ENCODE results near the gene REN.
A peak's percentile ranks its signal among the peaks of the same experiment; 100 is the strongest.

Gene REN

DNA sequence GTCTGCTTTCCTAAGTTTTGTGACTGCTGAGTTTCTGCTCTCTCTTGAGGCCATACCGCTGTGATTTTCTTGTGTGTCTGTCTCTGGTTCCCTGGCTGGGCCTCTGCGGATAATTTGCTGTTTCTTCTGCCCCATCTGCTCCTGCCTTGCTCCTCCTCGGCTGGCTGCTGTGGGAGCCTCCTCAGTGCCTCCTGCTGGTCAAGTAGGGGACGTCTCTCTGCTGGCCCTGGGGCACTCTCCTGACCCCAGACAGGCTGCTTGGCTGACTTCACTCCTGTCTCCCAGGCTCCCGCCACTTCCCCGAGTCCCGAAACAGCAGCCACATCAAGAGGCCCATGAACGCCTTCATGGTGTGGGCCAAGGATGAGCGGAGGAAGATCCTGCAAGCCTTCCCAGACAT lies 42.8 kb downstream of the REN start:
- Mint-ChIP-seq H3K4me1 (ENCODE audit: low read depth) (peaks cover 3% of the 10 kb centered on the region), H3K36me3 (ENCODE audit: low read depth) (no peaks in the 10 kb centered on the region), H3K27me3 (no peaks in the 10 kb centered on the region), H3K27ac (no peak overlapping the region), H3K4me3 (no peak overlapping the region), H3K9me3 (no peaks in the 10 kb centered on the region)

DNA sequence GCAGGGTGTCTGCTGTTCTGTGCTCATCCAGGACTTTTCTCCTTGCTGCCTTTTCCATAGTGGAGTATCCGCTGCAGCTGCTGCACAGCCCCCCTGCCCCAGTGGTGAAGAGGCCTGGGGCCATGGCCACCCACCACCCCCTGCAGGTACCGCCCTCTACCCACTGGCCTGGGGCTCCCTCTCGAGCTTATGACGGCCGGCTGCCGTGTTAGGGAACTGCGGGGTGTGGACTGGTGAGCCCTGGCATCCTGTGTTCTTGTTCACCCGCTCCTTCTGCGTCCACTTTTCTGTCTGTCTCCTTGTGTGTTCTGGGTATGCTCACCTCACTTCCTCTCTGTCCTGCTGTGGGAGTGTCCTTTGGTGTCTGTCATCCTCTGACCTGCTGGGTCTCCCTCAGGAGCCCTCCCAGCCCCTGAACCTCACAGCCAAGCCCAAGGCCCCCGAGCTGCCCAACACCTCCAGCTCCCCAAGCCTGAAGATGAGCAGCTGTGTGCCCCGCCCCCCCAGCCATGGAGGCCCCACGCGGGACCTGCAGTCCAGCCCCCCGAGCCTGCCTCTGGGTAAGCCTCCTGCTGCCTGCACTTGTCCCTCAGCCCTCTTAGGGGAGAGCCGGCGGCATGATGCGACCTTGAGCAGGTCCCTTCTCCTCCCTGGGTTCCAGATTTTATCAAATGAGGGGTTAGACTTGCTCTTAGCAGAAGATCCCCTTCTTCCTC lies 44.1 kb downstream of the REN start:
- H3K9me3 Mint-ChIP-seq: no peaks in the 10 kb centered on the region
- no peak overlapping the region for H3K4me3 Mint-ChIP-seq
- no peaks in the 10 kb centered on the region for H3K4me1 Mint-ChIP-seq (ENCODE audit: low read depth)
- H3K27ac Mint-ChIP-seq: no peak overlapping the region
- no peaks in the 10 kb centered on the region for H3K36me3 Mint-ChIP-seq (ENCODE audit: low read depth)
- no peaks in the 10 kb centered on the region for H3K27me3 Mint-ChIP-seq

DNA sequence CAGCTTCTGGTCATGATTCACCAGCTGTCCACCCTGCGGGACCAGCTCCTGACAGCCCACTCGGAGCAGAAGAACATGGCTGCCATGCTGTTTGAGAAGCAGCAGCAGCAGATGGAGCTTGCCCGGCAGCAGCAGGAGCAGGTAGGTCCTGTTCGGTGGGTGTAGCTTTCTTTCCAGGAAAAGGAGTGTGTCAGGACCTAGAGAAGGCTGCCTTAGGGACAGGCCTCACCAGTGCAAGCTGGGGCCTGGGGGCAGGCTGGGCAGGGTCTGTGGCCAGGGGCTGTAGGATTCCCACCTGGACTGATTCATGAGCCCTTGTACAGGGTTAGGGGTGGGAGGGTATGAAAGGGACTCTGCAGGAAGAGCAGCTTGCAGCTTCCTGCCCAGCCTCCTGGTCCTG lies 49.6 kb downstream of the REN start:
- Mint-ChIP-seq H3K4me1 (ENCODE audit: low read depth) (peaks cover 6% of the 10 kb centered on the region), H3K36me3 (ENCODE audit: low read depth) (no peaks in the 10 kb centered on the region), H3K9me3 (no peaks in the 10 kb centered on the region), H3K27ac (no peak overlapping the region), H3K4me3 (no peak overlapping the region), H3K27me3 (no peaks in the 10 kb centered on the region)

DNA sequence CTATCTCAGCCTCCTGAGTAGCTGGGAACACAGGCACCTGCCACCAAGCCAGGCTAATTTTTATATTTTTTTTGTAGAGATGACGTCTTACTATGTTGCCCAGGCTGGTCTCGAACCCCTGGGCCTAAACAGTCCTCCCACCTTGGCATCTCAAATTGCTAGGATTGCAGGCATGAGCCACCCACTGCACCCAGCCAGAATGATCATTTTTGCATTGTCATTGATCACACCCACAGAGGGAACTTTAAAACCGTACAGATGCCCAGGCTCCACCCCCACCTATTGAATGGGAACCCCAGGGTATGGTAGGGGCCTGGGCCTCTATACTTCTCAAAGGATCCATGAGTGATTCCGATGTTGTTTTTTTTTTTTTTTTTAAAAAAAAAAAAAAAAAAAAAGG lies 51.0 kb downstream of the REN start:
- Mint-ChIP-seq H3K4me3 (no peak overlapping the region), H3K36me3 (ENCODE audit: low read depth) (no peaks in the 10 kb centered on the region), H3K27ac (no peak overlapping the region), H3K27me3 (no peaks in the 10 kb centered on the region), H3K4me1 (ENCODE audit: low read depth) (peaks cover 6% of the 10 kb centered on the region), H3K9me3 (no peaks in the 10 kb centered on the region)

DNA sequence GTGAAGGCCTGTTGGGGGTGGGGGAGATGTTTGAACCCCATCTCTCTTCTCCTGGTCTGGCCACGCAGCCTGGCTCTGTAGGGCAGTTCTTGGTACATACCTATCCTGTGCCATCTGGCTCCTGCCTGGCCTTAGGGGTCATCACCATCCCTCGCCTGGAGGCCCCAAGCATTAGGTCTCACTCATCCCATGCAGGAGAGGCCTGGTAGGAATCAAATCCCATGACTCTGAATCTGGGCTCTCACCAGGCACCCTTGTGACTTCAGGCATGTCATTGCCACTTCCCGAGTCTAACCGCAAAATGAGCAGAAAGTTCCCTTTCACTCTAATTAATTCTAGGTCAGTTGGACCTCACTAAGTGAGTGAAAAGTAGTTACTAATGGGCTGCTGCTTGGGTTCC lies 51.5 kb downstream of the REN start:
- Mint-ChIP-seq H3K9me3 (no peaks in the 10 kb centered on the region), H3K4me1 (ENCODE audit: low read depth) (peaks cover 6% of the 10 kb centered on the region), H3K4me3 (no peak overlapping the region), H3K27me3 (no peaks in the 10 kb centered on the region), H3K27ac (no peak overlapping the region), H3K36me3 (ENCODE audit: low read depth) (no peaks in the 10 kb centered on the region)

DNA sequence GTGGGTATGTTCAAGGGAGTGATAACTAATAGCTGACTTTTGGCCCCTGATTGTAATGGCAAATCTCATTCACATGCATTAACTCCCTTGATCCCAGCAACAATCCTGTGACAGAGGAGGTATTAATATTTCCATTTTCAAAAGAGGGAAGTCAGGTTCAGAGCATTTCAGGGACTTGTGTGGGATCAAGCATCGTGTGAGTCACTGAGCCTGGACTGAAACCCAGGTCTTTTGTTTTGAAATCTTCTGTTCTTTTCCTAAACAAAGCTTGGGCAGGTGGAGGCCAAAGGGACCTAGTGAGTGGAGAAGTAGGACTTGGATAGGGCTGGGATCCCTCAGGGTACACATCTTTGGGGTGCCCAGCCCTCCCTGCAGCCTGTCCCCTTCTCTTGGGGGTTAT lies 52.2 kb downstream of the REN start:
- no peaks in the 10 kb centered on the region for H3K27me3 Mint-ChIP-seq
- no peaks in the 10 kb centered on the region for H3K9me3 Mint-ChIP-seq
- H3K4me3 Mint-ChIP-seq: no peak overlapping the region
- H3K27ac Mint-ChIP-seq: no peak overlapping the region
- no peaks in the 10 kb centered on the region for H3K36me3 Mint-ChIP-seq (ENCODE audit: low read depth)
- peaks cover 6% of the 10 kb centered on the region for H3K4me1 Mint-ChIP-seq (ENCODE audit: low read depth)

DNA sequence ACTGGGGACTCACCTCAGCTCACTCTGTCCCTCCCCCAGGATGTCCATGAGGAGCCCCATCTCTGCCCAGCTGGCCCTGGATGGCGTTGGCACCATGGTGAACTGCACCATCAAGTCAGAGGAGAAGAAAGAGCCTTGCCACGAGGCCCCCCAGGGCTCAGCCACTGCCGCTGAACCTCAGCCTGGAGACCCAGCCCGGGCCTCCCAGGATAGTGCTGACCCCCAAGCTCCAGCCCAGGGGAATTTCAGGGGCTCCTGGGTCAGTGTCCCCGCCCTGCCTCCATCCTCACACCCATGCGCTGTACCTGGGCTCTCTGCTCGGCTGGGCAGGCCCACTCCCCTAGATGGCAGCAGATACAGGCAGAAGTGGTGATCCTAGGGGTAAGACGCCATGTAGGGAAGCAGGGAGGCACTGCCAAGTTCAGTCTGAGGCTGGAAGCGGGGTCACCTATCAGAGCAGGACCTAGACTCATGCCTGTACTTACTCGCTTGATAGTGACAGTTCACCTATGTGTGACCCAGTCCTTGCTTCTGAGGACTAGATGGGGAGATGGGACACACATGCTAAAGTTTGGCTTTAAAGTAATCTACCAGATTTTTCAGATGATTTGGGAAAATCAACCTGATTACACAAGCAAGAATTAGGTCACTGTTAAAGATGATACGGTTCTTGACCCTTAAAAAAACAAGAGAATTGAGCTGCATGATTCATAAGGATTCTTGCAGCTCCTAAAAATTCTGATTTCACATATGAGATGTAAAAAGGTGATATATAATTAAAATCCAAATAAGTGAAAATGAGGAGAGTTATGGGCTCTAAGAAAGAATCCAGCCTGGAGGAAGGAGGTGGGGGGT lies 53.0 kb downstream of the REN start:
- Mint-ChIP-seq H3K36me3 (ENCODE audit: low read depth) (no peaks in the 10 kb centered on the region), H3K4me1 (ENCODE audit: low read depth) (peaks cover 6% of the 10 kb centered on the region), H3K27me3 (no peaks in the 10 kb centered on the region), H3K9me3 (no peaks in the 10 kb centered on the region), H3K4me3 (no peak overlapping the region), H3K27ac (no peak overlapping the region)

DNA sequence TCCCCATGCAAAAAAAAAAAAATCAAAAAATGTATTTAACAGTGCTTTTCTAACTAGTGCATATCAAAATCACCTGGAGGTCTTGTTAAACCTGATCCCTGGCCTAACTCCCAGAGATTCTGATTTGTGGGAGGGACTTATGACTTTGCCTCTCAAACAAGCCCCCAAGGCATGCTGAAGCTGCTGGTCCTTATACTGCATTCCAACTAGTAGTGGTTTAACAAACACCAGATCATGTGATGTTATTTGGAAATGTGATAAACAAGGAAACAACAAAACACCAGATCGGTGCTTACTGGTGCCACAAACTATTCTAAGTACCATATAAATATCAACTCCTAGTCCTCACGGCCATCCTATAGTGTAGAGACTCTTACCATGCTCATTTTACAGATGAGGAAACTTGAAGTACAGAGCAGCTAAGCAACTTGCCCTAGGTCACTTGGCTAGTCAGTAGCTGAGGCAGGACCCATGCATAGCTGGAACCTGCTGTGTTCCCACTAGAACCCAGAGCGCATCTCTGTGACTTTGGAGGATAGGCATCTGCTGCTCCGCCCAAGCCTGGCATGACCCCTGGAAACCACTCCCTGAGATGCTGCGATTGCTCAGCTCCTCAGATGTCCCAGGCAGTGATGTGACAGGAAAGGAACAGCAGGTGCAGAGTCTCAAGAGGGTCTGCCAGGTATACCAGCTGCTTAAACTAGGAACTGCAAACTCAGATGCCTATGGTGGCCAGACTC lies 55.1 kb downstream of the REN start:
- no peaks in the 10 kb centered on the region for H3K36me3 Mint-ChIP-seq (ENCODE audit: low read depth)
- H3K27ac Mint-ChIP-seq: no peak overlapping the region
- no peaks in the 10 kb centered on the region for H3K9me3 Mint-ChIP-seq
- H3K4me3 Mint-ChIP-seq: no peak overlapping the region
- no peaks in the 10 kb centered on the region for H3K27me3 Mint-ChIP-seq
- H3K4me1 Mint-ChIP-seq (ENCODE audit: low read depth): peaks cover 6% of the 10 kb centered on the region

DNA sequence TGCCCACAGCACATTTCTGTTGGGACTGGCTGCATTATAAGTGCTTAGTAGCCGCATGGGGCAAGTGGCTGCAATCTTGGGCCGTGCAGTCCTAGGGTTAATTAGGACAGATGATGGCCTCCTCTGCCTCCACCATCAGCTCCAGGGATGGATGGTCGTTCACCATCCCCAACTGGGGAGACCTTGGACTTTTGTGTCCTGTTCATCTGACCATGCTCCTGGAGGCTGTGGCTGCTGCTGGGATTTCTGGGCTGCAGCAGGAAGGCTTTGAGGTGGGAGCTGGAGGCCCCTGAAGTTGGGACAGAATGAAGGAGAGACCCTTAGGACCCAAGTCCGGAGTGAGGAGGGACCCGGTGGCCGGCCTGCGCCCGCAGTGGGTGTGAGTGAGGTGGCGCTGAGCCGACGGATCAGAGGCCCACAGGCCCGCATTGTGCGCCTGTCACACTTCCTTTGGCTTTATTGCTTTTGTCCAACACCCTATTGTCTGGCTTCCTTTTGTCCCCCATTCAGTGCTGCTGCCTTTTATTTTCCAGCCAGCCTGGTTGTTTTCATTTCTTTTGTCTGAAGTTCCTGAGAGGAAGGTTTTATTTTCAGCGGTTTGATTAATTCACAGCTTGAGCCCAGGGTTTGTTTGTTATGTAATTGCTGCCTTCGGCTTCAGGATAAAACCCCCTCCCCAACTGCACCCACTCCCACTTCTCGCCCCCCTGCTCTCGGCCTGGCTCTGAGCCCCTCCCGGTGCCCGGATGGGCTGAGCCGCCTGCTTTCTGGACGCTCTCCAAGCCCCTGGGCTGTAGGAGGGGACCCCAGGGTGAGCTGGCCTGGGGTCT lies 57.6 kb downstream of the REN start:
- Mint-ChIP-seq H3K4me1 (ENCODE audit: low read depth) (peaks cover 17% of the 10 kb centered on the region), H3K27me3 (no peaks in the 10 kb centered on the region), H3K36me3 (ENCODE audit: low read depth) (no peaks in the 10 kb centered on the region), H3K27ac (no peak overlapping the region), H3K4me3 (no peak overlapping the region), H3K9me3 (no peaks in the 10 kb centered on the region)

DNA sequence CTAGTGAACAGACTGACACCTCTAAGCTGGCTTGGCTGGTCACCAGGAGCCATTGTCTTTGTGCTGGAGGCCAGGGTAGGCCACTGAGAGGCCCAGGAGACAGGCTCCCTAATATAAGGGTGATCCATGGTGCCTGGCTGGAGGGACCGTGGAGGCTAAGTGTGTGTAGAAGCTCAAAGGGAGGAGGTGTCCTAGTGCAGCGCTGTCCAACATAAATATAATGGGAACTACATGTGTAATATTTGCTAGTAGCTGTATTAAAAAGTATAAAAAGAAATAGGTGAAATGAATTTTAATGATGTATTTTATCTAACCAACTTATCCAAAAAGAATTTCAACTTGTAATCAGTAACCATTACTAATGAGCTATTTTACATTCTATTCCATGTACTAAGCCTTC lies 58.2 kb downstream of the REN start:
- Mint-ChIP-seq H3K36me3 (ENCODE audit: low read depth) (no peaks in the 10 kb centered on the region), H3K9me3 (no peaks in the 10 kb centered on the region), H3K4me1 (ENCODE audit: low read depth) (peaks cover 23% of the 10 kb centered on the region), H3K4me3 (no peak overlapping the region), H3K27ac (no peak overlapping the region), H3K27me3 (no peaks in the 10 kb centered on the region)

DNA sequence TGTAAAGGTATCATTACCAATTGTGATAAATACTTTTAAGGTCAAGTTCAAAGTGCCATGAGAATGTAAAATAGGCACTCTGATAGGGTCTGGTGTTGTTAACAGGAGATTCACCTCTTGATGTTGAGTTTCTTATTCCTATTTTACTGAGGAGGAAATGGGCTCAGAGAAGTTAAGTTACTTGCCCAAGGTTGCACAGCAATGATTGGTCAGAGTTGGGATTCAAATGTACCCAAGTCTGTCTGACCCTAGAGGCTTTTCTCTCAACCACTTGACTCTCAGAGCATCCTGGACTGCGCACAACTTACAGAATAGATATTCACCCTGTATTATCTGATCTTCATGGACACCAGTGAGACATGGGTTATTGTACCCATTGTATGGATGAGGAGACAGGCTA lies 59.3 kb downstream of the REN start:
- H3K4me3 Mint-ChIP-seq: no peak overlapping the region
- no peaks in the 10 kb centered on the region for H3K9me3 Mint-ChIP-seq
- peaks cover 34% of the 10 kb centered on the region for H3K4me1 Mint-ChIP-seq (ENCODE audit: low read depth)
- H3K27me3 Mint-ChIP-seq: no peaks in the 10 kb centered on the region
- H3K27ac Mint-ChIP-seq: no peak overlapping the region
- no peaks in the 10 kb centered on the region for H3K36me3 Mint-ChIP-seq (ENCODE audit: low read depth)

DNA sequence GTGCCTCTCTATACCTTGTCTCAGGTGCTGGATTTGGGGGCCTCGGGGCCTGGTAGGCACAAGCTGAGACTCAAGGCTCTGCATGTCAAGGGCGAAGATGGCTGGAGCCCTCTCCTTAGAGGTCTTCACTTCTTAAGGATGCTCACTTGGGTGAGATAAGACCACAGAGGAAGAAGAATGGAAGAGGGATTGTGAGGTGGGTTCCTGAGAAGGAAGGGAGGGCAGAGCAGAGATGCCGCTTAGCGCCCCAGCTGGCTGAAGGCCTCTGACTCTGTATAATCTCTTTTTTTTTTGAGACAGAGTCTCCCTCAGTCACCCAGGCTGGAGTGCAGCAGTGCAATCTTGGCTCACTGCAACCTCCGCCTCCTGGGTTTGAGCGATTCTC lies 61.0 kb downstream of the REN start:
- H3K4me1 Mint-ChIP-seq (ENCODE audit: low read depth): peaks cover 37% of the 10 kb centered on the region
- H3K4me3 Mint-ChIP-seq: peak overlapping the region; percentile 55
- peak overlapping the region; percentile 86 for H3K27ac Mint-ChIP-seq
- no peaks in the 10 kb centered on the region for H3K27me3 Mint-ChIP-seq
- no peaks in the 10 kb centered on the region for H3K9me3 Mint-ChIP-seq
- no peaks in the 10 kb centered on the region for H3K36me3 Mint-ChIP-seq (ENCODE audit: low read depth)

All from stimulated activated naive CD8-positive, alpha-beta T cell treated with anti-CD3 and anti-CD28 coated beads, Interleukin-15, Interleukin-2, amounts not matched to agents 100 ng/mL and 50 ng/mL, for 24 hours (primary cell).